SK-N-MC (cell line): Measurements from ENCODE around the gene WASF3.

Source experiments
- EZH2 ChIP-seq: fragments of 200-600 bp; sonication (generic); IDR thresholded peaks from one replicate; pipeline ENCODE4 v1.6.1; 2017; ENCODE audit warnings: antibody characterized with exemption
- POLR2AphosphoS5 ChIP-seq: IDR thresholded peaks from 2 replicates; pipeline ENCODE4 v1.6.1; 2012; ENCODE audit warnings: mild to moderate bottlenecking, low read depth, low read length, borderline replicate concordance

DNA sequence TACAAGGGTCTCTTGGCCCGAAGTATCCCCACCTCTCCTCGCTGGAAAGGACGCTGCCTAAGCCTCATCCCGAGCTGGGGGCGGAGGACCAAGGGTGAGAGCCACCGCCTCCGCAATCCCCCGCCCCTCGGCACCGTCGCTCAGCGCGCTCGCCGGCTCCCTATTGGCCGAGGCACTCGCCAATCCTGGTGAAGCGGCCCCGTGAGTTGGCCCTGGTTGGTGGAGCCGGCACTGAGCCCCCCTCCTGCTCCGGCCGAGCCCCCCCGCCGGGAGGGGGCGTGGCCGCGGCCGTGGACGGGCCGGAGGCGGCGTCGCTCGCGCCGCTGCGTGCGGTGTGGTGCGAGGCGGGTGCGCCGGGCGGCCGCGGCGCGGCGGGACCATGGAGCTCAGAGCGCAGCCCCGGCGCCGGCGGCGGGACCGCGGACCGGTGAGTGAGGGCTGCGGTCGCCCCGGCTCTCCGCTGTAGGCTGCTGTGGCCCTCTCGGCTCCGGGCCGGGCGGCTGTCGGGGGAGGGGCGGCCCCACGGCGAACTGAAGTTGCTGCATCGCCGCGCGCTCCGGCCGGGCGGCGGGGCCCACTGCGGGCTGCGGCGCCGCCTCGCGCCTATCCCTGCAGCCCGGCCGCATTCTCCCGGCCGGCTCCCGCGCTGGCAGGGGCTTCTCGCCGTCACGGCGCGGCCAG lies at the start of gene WASF3:
- no peak for TF ChIP-seq EZH2
- TF ChIP-seq POLR2AphosphoS5 = no peak
